ENCODE data around the gene INO80E.
"Not testable (repeated sequence)": the region's sequence is repeated elsewhere in the genome, so short reads cannot be mapped to it uniquely, and the experiment has no call there.

The INO80E gene, protein sequence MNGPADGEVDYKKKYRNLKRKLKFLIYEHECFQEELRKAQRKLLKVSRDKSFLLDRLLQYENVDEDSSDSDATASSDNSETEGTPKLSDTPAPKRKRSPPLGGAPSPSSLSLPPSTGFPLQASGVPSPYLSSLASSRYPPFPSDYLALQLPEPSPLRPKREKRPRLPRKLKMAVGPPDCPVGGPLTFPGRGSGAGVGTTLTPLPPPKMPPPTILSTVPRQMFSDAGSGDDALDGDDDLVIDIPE

DNA sequence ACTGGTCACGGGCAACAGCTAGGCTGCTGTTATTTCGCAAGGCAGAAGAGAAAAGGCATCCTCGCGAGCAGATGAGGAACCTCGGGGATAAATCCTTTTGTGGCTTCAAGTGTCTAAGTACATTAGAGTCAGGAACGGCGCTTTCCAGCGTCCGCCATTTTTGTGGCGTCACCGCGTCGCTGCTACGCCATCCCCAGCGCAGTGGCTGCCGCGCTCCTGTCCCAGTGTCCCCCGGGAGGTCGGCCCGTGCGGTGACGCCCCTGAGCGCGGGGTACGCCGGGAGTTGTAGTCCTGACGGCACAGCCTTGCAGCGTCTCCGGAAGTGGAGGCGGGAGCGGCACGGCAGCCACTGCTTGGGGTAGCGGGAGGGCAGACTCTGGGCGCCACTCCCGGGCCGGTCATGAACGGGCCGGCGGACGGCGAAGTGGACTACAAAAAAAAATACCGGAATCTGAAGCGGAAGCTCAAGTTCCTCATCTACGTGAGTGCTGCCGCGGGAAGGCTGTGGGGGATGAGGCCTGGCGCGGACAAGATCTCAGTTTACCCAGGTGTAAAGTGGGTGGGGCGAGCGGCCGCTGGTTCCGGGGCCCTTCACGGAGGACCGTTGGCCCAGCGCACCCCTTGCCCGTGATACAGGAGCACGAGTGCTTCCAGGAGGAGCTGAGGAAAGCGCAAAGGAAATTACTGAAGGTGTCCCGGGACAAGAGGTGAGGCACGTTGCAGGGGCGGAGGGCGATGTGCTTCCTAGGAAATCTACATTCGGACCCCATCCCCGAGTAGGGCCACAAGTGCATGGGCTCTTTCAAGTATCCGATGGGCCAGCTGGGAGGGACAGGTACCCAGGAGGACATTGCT is at the start of gene INO80E:
Gene INO80E (plus strand): TSS at position 331 of the 855 bp plus-strand sequence. CDS start 70 bp downstream, at position 401.
- Mint-ChIP-seq H3K4me3 (peak within 1 kb of the TSS; percentile 99), H3K36me3 (peaks cover 5% of the 10 kb centered on the region), H3K4me1 (peaks cover 43% of the 10 kb centered on the region), H3K9me3 (no peaks in the 10 kb centered on the region), H3K27ac (peak within 1 kb of the TSS; percentile 96), H3K27me3 (no peaks in the 10 kb centered on the region)

DNA sequence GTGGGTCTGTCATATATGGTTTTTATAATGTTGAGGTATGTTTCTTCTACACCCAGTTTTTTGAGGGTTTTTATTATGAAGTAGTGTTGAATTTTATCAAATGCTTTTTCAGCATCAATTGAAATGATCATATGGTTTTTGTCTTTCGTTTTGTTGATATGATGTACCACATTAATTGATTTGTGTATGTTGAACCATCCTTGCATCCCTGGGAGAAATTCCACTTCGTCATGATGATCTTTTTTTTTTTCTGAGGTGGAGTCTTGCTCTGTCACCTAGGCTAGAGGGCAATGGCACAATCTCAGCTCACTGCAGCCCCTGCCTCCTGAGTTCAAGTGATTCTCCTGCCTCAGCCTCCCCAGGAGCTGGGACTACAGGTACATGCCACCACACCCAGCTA is 48.1 kb upstream of the INO80E start:
- H3K27ac Mint-ChIP-seq: no peak overlapping the region
- peaks cover 6% of the 10 kb centered on the region for H3K4me1 Mint-ChIP-seq
- H3K4me3 Mint-ChIP-seq: no peak overlapping the region
- no peaks in the 10 kb centered on the region for H3K9me3 Mint-ChIP-seq
- no peaks in the 10 kb centered on the region for H3K36me3 Mint-ChIP-seq
- no peaks in the 10 kb centered on the region for H3K27me3 Mint-ChIP-seq

DNA sequence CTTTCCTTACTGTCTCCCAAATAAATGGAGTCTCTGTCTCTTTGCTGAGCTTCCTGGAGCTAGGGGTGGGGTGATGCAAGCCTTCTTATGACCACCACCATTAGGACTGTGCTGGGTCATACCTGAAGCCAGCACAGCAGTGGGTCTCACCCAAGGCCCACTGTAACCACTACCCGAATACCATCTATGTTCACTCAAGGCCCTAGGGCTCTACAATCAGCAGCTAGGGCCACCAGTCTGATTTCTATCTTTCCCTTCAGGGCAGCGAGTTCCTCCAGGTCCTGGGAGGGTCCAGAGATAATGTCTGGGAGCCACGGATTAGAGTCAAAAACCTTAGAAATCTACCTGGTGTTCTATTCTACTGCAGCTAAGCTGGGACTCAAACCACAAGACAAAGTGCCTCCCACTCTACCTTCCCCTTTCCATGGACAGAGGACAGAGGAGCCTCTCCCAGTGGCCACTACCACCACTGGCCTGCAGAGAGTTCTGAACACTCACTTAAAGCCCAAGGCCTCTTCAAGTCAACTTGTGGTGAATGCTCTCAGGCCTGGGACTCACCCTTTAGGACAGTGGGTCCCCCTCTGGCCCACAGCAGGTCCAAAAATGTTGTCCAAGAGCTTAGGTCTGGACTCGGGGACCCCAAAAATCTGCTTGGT is 45.1 kb upstream of the INO80E start:
- H3K36me3 Mint-ChIP-seq: no peaks in the 10 kb centered on the region
- no peaks in the 10 kb centered on the region for H3K27me3 Mint-ChIP-seq
- no peak overlapping the region for H3K4me3 Mint-ChIP-seq
- H3K4me1 Mint-ChIP-seq: no peaks in the 10 kb centered on the region
- H3K9me3 Mint-ChIP-seq: no peaks in the 10 kb centered on the region
- no peak overlapping the region for H3K27ac Mint-ChIP-seq

DNA sequence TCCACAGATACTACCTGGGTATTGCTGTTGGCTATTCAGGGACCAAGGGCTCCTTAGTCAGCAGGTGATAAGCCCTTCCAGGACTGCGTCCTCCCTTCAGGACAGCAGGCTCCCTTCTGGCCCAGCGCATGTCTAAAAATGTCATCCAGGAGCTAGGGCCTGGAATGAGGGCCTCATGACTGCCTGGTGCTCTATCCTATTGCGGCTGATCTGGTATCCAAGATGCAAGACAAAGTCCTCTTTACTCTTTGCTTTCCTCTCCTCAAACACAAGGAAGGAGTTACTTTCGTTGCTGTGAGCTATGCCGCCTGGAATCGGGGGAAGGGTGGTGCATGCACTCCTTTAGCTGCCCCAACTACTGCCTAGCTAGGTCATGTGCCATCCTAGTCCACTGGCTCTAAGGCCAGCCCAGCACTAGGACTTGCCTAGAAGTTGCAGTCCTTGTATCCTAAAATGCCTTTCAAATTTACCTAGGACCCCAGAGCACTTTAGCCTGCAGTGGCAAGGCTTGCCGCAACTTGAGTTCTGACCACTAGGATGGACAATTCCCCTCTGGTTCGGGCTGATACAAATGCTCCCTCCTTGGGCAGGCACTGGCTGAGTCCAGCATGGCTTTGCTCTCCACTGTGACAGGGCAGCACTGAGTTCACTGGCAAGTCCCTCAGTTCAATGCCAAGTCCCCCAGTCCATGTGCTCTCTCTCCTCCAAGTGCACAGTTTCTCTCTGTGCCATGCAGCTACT is 44.2 kb upstream of the INO80E start:
- Mint-ChIP-seq H3K27me3 (no peaks in the 10 kb centered on the region), H3K4me3 (no peak overlapping the region), H3K4me1 (no peaks in the 10 kb centered on the region), H3K36me3 (no peaks in the 10 kb centered on the region), H3K9me3 (no peaks in the 10 kb centered on the region), H3K27ac (no peak overlapping the region)

DNA sequence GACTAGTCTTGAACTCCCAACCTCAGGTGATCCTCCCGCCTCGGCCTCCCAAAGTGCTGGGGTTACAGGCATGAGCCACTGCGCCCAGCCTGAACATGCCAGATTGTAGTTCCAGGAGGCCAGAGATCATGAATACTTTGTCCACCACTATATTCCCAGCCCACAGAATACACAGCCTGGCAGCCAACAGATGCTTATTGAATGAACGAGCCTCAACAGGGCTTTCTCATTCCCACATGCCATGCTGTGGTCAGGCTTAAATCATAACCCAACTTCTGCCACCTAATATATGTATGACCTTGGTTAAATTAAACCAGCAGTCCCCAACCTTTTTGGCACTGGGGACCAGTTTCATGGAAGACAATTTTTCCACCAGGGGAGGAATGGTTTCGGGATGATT is 37.3 kb upstream of the INO80E start:
- Mint-ChIP-seq H3K27me3 (no peaks in the 10 kb centered on the region), H3K27ac (peak overlapping the region; percentile 17), H3K4me3 (no peak overlapping the region), H3K36me3 (no peaks in the 10 kb centered on the region), H3K4me1 (peaks cover 18% of the 10 kb centered on the region), H3K9me3 (no peaks in the 10 kb centered on the region)

DNA sequence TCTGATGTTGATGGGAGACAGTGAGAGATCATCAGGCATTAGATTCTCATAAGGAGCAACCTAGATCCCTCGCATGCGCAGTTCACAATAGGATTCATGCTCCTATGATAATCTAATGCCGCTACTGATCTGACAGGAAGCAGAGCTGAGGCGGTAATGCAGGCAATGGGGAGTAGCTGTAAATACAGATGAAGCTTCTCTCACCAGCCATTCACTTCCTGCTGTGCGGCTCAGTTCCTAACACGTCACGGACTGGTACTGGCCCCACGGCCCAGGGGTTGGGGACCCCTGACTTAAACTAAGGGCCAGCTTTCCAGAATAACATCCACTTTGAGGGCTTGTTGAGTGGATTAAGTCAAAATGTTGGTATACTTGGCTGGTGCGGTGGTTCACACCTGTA is 36.7 kb upstream of the INO80E start:
- Mint-ChIP-seq H3K36me3 (no peaks in the 10 kb centered on the region), H3K4me3 (no peak overlapping the region), H3K27me3 (no peaks in the 10 kb centered on the region), H3K27ac (no peak overlapping the region), H3K4me1 (peaks cover 18% of the 10 kb centered on the region), H3K9me3 (no peaks in the 10 kb centered on the region)

DNA sequence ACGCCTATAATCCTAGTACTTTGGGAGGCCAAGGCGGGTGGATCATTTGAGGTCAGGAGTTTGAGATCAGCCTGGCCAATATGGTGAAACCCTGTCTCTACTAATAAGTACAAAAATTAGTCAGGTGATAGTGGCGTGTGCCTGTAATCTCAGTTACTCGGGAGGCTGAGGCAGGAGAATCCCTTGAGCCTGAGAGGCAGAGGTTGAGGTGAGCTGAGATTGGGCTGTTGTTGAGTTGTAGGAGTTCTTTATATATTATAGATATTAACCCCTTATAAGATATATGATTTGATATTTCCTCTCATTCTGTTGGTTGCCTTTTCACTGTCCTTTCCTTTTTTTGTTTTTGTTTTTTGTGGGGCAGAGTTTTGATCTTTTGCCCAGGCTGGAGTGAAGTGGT is 36.2 kb upstream of the INO80E start:
- not testable (repeated sequence) for H3K36me3 Mint-ChIP-seq, H3K27ac Mint-ChIP-seq, H3K27me3 Mint-ChIP-seq, H3K4me3 Mint-ChIP-seq, H3K9me3 Mint-ChIP-seq
- peaks cover 18% of the 10 kb centered on the region for H3K4me1 Mint-ChIP-seq

DNA sequence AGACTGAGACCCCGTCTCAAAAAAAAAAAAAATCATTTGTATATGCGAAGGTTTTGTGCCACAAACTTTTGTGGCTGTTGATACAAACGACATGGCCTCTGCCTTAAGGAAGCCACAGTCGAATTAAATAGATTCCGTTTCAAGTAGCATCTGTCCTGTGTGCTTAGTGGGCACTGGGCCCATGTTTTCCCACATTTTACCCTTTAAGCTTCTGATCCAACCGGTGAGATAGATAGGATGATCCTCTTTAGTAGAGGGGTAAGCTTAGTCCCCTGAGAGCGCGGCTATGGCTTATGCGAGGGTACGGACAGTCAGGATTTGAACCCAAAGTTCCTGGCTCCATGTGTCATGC is 34.9 kb upstream of the INO80E start:
- H3K36me3 Mint-ChIP-seq: peaks cover 3% of the 10 kb centered on the region
- H3K27me3 Mint-ChIP-seq: no peaks in the 10 kb centered on the region
- peak overlapping the region; percentile 89 for H3K4me3 Mint-ChIP-seq
- peaks cover 20% of the 10 kb centered on the region for H3K4me1 Mint-ChIP-seq
- H3K9me3 Mint-ChIP-seq: no peaks in the 10 kb centered on the region
- peak overlapping the region; percentile 65 for H3K27ac Mint-ChIP-seq

DNA sequence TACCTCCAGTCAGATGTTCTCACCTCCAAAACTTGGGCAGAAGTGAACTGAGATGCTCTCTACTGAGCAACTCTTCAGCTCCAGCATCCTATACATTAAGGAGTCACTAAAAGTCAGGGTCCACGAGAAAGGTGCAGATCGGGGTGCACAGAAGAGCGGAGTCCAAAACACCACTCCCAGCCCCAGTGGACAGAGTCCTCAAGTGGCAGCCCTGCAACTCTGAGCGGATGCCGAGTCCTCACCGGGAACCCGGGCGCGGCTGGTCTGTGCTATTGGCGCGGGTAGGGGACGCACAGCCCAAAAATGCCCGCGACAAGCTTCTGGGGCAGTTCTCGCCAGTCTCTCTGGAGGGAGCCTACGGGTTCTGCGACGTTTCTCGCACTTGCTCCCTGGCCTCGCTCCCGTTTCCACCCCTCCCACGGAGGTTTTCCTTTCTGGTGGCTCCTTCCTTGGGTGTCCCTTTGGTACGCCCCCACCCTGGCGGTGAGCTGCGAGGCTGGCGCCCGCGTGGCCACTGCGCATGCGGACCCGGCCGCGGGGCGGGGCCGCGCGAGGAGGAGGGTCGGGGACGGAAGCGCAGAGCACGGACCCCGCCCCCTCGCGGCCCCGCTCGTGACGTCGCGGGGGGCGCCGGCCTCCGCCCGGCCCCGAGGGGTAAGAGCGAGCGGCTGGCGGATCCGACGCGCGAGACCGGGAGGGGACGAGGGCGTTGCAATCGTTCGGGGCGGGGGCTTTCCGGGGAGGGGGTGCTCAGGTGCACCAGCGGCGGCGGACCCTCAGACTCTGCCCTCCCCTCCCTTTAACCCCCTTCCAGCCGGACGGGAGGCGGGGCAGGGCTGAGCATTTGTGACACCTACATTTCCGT is 34.3 kb upstream of the INO80E start, which contains the start of gene TMEM219:
Gene TMEM219 (plus strand): TSS at position 601 of the 865 bp plus-strand sequence. CDS start 1,065 bp downstream, outside the sequence.
- Mint-ChIP-seq H3K27me3 (no peaks in the 10 kb centered on the region), H3K4me3 (peak within 1 kb of the TSS; percentile 89), H3K9me3 (no peaks in the 10 kb centered on the region), H3K27ac (peak within 1 kb of the TSS; percentile 88), H3K4me1 (peaks cover 22% of the 10 kb centered on the region), H3K36me3 (peaks cover 3% of the 10 kb centered on the region)

DNA sequence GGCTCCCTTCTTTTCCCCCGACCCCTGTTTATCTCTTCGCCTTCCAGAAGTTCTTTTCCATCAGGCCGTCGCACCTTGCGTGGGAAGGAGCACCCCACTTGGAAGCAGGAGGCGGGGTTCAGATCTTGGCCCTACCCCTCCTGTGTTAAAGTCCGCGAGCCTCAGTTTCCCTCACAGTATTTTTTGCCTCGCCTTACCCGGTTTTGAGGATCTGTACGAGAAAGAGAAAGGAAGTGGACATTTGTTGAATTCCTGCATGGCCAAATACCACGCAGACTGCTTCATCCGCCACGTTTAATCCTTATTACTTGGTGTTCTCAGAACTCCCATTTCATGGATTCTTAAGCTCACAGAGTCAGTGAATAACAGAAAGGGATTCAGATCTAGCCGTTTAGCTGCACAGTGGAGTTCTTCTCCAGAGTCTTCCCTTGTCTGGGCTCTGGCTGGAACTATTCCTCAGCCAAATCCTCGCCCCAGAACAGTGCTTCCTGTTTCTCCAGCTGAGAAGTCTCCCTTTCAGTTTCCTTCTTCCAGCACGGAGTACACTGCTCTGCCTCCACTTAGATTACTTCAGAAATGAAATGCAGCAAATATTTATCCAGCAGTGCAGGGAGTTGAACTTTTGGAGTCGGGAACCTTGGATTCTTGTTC is 33.6 kb upstream of the INO80E start:
- H3K27ac Mint-ChIP-seq: peak overlapping the region; percentile 88
- peaks cover 3% of the 10 kb centered on the region for H3K36me3 Mint-ChIP-seq
- no peaks in the 10 kb centered on the region for H3K9me3 Mint-ChIP-seq
- H3K4me3 Mint-ChIP-seq: peak overlapping the region; percentile 89
- H3K4me1 Mint-ChIP-seq: peaks cover 22% of the 10 kb centered on the region
- no peaks in the 10 kb centered on the region for H3K27me3 Mint-ChIP-seq

DNA sequence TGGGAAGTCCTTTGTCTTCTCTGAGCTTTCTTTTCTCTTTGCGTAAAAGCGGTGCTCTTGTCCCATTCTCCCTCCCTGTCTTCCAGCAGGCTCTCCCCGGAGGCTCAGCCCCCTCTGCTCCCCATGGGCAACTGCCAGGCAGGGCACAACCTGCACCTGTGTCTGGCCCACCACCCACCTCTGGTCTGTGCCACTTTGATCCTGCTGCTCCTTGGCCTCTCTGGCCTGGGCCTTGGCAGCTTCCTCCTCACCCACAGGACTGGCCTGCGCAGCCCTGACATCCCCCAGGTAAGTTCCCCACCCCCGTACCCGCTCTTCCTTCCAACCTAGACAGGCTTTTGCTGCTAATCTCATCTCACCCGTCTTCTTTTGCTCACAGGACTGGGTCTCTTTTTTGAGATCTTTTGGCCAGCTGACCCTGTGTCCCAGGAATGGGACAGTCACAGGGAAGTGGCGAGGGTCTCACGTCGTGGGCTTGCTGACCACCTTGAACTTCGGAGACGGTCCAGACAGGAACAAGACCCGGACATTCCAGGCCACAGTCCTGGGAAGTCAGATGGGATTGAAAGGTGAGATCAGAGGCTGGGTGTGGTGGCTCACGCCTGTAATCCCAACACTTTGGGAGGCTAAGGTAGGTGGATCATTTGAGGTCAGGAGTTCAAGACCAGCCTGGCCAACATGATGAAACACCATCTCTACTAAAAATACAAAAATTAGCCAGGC is 32.9 kb upstream of the INO80E start:
- Mint-ChIP-seq H3K27me3 (no peaks in the 10 kb centered on the region), H3K4me3 (peak overlapping the region; percentile 89), H3K36me3 (peaks cover 3% of the 10 kb centered on the region), H3K27ac (peak overlapping the region; percentile 88), H3K4me1 (peaks cover 22% of the 10 kb centered on the region), H3K9me3 (no peaks in the 10 kb centered on the region)

DNA sequence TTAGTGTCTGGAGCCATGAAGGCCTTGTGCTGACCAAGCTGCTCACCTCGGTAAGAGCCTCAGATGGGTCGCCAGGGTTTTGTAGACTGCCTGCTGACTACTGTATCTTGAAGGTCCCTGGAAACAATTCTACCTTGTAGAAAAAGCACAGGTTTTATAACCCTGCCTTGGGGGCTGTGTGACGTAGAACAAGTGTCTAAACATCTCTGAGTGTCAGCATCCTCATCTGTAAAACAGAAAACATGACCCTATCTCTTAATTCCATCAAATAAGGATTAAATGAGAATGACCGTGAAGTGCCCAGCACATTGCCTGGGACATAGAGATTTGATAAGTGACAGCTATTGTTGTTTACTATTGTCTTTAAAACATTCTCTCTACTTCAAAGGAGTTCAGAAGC is 27.8 kb upstream of the INO80E start:
- Mint-ChIP-seq H3K4me3 (no peak overlapping the region), H3K36me3 (peaks cover 8% of the 10 kb centered on the region), H3K27ac (no peak overlapping the region), H3K27me3 (no peaks in the 10 kb centered on the region), H3K9me3 (no peaks in the 10 kb centered on the region), H3K4me1 (peaks cover 12% of the 10 kb centered on the region)

DNA sequence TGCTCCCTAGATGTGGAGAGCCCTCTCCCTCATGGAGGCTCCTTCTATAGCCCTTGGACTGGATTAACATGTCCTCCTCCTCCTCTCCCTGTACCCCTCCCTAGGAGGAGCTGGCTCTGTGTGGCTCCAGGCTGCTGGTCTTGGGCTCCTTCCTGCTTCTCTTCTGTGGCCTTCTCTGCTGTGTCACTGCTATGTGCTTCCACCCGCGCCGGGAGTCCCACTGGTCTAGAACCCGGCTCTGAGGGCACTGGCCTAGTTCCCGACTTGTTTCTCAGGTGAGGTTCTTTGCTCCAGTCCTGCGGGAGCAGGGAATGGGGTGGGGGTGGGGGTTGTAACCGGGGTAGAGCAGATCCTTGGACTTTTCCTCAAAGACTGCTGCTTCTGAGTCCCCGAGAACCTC is 24.7 kb upstream of the INO80E start:
- H3K4me1 Mint-ChIP-seq: peaks cover 27% of the 10 kb centered on the region
- H3K4me3 Mint-ChIP-seq: no peak overlapping the region
- H3K27me3 Mint-ChIP-seq: no peaks in the 10 kb centered on the region
- H3K27ac Mint-ChIP-seq: no peak overlapping the region
- no peaks in the 10 kb centered on the region for H3K9me3 Mint-ChIP-seq
- peaks cover 5% of the 10 kb centered on the region for H3K36me3 Mint-ChIP-seq

DNA sequence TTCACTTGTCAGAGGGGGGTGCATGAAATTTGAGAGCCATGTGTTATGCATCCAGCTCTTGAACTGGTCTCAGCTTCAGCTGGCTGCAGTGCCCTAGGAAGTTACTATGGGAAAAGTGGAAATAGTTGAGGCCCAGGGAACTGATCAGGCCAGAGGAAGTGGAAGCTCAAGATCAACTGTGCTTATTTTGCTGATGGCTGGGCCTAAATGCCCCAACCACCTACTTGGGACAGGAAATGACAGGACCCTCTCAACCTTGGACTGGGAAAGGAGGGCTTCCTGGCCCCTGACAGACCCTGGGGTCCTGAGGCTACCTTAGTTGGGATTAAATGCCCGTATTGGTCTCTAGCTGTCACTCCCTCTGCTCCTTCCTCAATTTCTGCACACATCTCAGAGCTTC is 23.5 kb upstream of the INO80E start:
- Mint-ChIP-seq H3K27ac (peak overlapping the region; percentile 91), H3K9me3 (no peaks in the 10 kb centered on the region), H3K27me3 (no peaks in the 10 kb centered on the region), H3K36me3 (peaks cover 5% of the 10 kb centered on the region), H3K4me1 (peaks cover 36% of the 10 kb centered on the region), H3K4me3 (no peak overlapping the region)

All from activated naive CD4-positive, alpha-beta T cell treated with anti-CD3 and anti-CD28 coated beads, Interleukin-2, amount 50 U/mL, for 24 hours (primary cell).